ENCODE results near the gene RIPPLY3.

RIPPLY3 gene

GRCh38 chr21:36968414-36968813 lies 38.1 kb upstream of the RIPPLY3 start:
- in situ Hi-C loops (cut with HindIII; ENCODE audit: low pct_unique_long_range_greater_than_20kb, low sequenced_read_pairs): no loop called here
- no peak for DNase-seq (ENCODE audit: low read depth in 1 of 2, low spot score in 1 of 2)
- no peak for TF ChIP-seq JUND (IDR thresholded peaks at IDR 0.05; ENCODE audit: low read depth)

- no peak for TF ChIP-seq JUND (IDR thresholded peaks at IDR 0.05; ENCODE audit: low read depth)
- in situ Hi-C loops (cut with HindIII; ENCODE audit: low pct_unique_long_range_greater_than_20kb, low sequenced_read_pairs): no loop called here
- no peak for DNase-seq (ENCODE audit: low read depth in 1 of 2, low spot score in 1 of 2)
Measured at GRCh38 chr21:36968976-36969375, 37.5 kb upstream of the RIPPLY3 start.

DNA sequence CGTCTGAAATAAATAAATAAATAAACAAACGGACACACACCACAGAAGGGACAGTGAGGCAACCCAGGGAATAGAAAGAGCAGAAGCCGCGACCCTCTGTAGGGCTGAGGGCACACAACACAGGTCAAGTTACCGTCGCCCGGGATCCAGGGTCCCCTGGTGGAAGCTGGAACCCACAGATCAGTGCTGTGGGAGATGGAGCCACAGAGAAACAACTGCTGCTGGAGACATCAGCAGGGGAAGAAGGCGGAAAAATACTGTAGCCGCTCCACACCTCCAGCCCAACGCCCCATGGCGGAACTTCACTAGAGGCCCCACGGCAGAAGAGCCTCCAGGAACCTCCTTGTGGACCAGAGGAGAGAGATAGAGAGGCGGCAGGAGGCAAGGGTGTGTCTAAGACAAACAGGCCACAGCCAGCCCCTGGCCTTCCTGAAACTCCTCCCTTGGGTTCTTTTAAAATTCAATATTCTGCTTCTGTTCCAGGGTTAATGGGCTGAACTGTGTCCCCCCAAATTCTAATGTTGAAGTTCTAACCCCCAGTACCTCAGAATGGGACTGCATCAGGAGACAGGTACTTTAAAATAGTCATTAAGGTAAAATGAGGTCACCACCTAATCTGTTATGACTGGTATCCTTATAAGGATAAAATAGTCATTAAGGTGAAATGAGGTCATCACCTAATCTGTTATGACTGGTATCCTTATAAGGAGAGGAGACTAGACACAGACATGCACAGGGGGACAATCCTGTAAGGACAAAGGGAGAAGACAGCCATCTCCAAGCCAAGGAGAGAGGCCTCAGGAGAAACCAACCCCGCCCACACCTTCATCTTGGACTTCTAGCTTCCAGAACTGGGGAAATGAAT lies 32.3 kb upstream of the RIPPLY3 start:
- in situ Hi-C loops (cut with HindIII; ENCODE audit: low pct_unique_long_range_greater_than_20kb, low sequenced_read_pairs): no loop called here
- no peak for TF ChIP-seq JUND (IDR thresholded peaks at IDR 0.05; ENCODE audit: low read depth)
- DNase-seq (ENCODE audit: low read depth in 1 of 2, low spot score in 1 of 2): no peak

DNA sequence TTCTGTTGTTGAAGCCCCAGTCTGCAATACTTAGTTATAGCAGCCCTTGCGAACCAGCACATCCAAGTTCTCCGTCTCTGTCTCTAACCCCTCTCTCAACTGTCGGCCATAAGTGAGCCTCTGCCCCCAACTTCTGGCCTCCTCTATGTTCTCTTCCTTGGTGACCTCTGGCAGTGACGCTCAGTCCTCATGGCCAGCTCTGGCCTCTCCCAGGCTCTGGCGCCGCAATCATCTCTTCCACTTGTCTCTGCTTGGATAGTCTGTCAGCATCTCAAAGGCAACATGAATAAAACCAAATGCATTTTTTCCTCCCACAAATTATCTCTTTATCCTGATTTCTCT lies 31.7 kb upstream of the RIPPLY3 start:
- no peak for TF ChIP-seq JUND (IDR thresholded peaks at IDR 0.05; ENCODE audit: low read depth)
- DNase-seq (ENCODE audit: low read depth in 1 of 2, low spot score in 1 of 2): no peak
- in situ Hi-C loops (cut with HindIII; ENCODE audit: low pct_unique_long_range_greater_than_20kb, low sequenced_read_pairs): no loop called here

GRCh38 chr21:36976228-36976861 lies 30.2 kb upstream of the RIPPLY3 start:
- no peak for TF ChIP-seq JUND (IDR thresholded peaks at IDR 0.05; ENCODE audit: low read depth)
- in situ Hi-C loops (cut with HindIII; ENCODE audit: low pct_unique_long_range_greater_than_20kb, low sequenced_read_pairs): no loop called here
- DNase-seq (ENCODE audit: low read depth in 1 of 2, low spot score in 1 of 2): no peak

GRCh38 chr21:36976882-36977651 lies 29.4 kb upstream of the RIPPLY3 start:
- peak in 1 of 2 experiments; percentile 89 for DNase-seq (ENCODE audit: low read depth in 1 of 2, low spot score in 1 of 2)
- no peak for TF ChIP-seq JUND (IDR thresholded peaks at IDR 0.05; ENCODE audit: low read depth)
- in situ Hi-C loops (cut with HindIII; ENCODE audit: low pct_unique_long_range_greater_than_20kb, low sequenced_read_pairs): no loop called here

GRCh38 chr21:36980280-36981048 lies 26.0 kb upstream of the RIPPLY3 start:
- in situ Hi-C loops (cut with HindIII; ENCODE audit: low pct_unique_long_range_greater_than_20kb, low sequenced_read_pairs): no loop called here
- peak in 1 of 2 experiments; percentile 48 for DNase-seq (ENCODE audit: low read depth in 1 of 2, low spot score in 1 of 2)
- no peak for TF ChIP-seq JUND (IDR thresholded peaks at IDR 0.05; ENCODE audit: low read depth)

- in situ Hi-C loops (cut with HindIII; ENCODE audit: low pct_unique_long_range_greater_than_20kb, low sequenced_read_pairs): no loop called here
- no peak for DNase-seq (ENCODE audit: low read depth in 1 of 2, low spot score in 1 of 2)
- TF ChIP-seq JUND (IDR thresholded peaks at IDR 0.05; ENCODE audit: low read depth): no peak
Measured at GRCh38 chr21:36981049-36981391, 25.5 kb upstream of the RIPPLY3 start.

DNA sequence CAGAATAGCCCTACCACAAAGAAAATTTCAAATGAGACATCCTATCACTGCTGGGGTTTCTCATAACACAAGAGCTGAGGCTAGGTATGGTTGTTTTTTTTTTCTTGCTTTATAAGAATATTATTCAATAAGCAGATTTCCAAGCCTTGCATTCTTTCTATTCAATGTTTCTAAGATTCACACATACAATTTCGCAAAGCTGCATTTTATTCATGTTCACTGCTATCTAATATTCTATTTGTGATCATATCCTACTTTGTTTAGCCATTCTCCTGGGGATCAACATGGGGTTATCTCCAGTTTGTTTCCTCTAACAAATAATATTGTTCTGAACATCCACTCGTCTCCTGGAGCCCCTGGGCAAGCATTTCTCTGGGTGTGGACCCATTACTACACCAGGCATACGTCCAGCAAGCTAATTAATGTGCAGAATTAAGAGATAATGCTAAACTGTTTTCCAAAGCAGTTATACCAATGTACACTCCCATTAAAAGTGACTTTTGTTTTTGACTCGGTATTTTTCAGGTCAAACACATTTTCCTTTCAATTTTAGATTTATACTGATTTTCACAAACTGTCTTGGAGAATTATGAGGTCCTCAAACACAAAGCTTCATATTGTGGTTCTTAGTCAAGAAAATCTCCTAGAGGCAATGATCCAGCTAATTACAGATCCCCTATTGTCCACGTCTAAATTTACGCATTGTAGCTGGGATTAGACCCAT lies 24.4 kb upstream of the RIPPLY3 start:
- DNase-seq (ENCODE audit: low read depth in 1 of 2, low spot score in 1 of 2): no peak
- no peak for TF ChIP-seq JUND (IDR thresholded peaks at IDR 0.05; ENCODE audit: low read depth)
- in situ Hi-C loops (cut with HindIII; ENCODE audit: low pct_unique_long_range_greater_than_20kb, low sequenced_read_pairs): no loop called here

DNA sequence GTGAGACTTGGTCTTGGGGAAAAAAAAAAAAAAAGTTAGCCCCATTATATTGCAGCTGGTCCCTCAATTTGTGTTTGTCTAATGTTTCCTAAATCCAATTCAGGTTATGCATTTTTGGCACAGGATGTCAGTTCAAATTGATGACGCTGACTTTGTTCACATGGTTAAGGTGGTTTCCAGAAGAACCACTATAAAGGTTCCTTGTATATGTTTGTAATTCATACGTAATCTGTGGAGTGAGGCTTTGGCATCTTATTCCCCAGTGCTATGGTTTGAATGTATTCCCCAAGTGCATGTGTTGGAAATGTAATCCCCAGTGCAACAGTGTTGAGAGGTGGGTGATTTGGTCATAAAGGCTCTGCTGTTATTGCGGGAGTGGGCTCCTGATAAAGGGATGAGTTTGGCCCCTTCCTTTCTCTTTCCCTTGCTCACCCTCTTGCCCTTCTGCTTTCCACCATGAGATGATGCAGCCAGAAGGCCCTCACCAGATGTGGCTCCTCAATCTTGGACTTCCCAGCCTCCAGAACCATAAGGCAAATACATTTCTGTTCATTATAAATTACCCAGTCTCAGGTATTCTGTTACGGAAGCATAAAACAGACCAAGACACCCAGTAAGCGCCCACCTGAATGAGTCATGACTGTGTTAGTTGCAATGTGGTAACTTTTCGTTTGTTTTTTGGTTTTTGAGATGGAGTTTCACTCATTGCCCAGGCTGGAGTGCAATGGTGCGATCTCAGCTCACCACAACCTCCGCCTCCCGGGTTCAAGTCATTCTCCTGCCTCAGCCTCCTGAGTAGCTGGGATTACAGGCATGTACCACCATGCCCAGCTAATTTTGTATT lies 20.5 kb upstream of the RIPPLY3 start:
- in situ Hi-C loops (cut with HindIII; ENCODE audit: low pct_unique_long_range_greater_than_20kb, low sequenced_read_pairs): no loop called here
- TF ChIP-seq JUND (IDR thresholded peaks at IDR 0.05; ENCODE audit: low read depth): no peak
- no peak for DNase-seq (ENCODE audit: low read depth in 1 of 2, low spot score in 1 of 2)

GRCh38 chr21:36987845-36988244 lies 18.7 kb upstream of the RIPPLY3 start:
- no peak for DNase-seq (ENCODE audit: low read depth in 1 of 2, low spot score in 1 of 2)
- in situ Hi-C loops (cut with HindIII; ENCODE audit: low pct_unique_long_range_greater_than_20kb, low sequenced_read_pairs): no loop called here
- TF ChIP-seq JUND (IDR thresholded peaks at IDR 0.05; ENCODE audit: low read depth): no peak

Measured in T47D (cell line).